Common myeloid progenitor, CD34-positive (primary cell): ENCODE results near the gene ZBBX.

Experiments used
- CTCF ChIA-PET: fragments of 350-600 bp; sonication (Branson Sonifier 250); formaldehyde crosslinking; loops from one replicate; lab custom pipeline; 2021; ENCODE audit warnings: antibody characterized with exemption; lab: Charles Lee
- POLR2A ChIA-PET: fragments of 350-600 bp; sonication (Branson Sonifier 250); formaldehyde crosslinking; loops from one replicate; lab custom pipeline; 2021; ENCODE audit warnings: antibody characterized with exemption; lab: Charles Lee
- DNase-seq, 3 donors: peaks; one replicate each; pipeline versions ENCODE4 v3.0.0 to v3.0.0-alpha.2; 2013
- H3K27ac ChIP-seq, 2 experiments: 1 replicate in 1 of 2; 2 replicates in 1 of 2; pipeline ENCODE4 v1.7.0; 2013; ENCODE audit warnings: inconsistent platforms in 2 of 2, low read length in 2 of 2, mild to moderate bottlenecking in 2 of 2, low read depth in 1 of 2, moderate library complexity in 1 of 2; ENCODE audit not compliant: severe bottlenecking in 2 of 2, insufficient read depth in 1 of 2, poor library complexity in 1 of 2
- H3K27me3 ChIP-seq, 5 experiments: replicated peaks in 2 of 5; 1 replicate in 3 of 5; 2 replicates in 2 of 5; pipeline versions ENCODE4 v1.6.1 to v1.7.0; 2013; ENCODE audit warnings: low read length in 4 of 5, mild to moderate bottlenecking in 2 of 5, moderate library complexity in 2 of 5, inconsistent platforms in 1 of 5; ENCODE audit not compliant: insufficient read depth in 5 of 5, control insufficient read depth in 4 of 5
- H3K36me3 ChIP-seq, 4 experiments: 1 replicate in 2 of 4; 2 replicates in 2 of 4; pipeline versions ENCODE4 v1.6.1 to v1.7.0; 2013; ENCODE audit warnings: low read length in 3 of 4, control low read depth in 1 of 4, mild to moderate bottlenecking in 1 of 4; ENCODE audit not compliant: control insufficient read depth in 4 of 4, insufficient read depth in 4 of 4
- H3K4me1 ChIP-seq, 4 experiments: 1 replicate in 3 of 4; 2 replicates in 1 of 4; pipeline versions ENCODE4 v1.6.1 to v1.7.1; 2013; ENCODE audit warnings: low read length in 3 of 4, mild to moderate bottlenecking in 3 of 4, control low read depth in 1 of 4, inconsistent platforms in 1 of 4, moderate library complexity in 1 of 4; ENCODE audit not compliant: control insufficient read depth in 4 of 4, insufficient read depth in 4 of 4; ENCODE audit errors: control extremely low read depth in 1 of 4
- H3K4me3 ChIP-seq, 7 experiments: 1 replicate in 4 of 7; 2 replicates in 3 of 7; pipeline versions ENCODE4 v1.5.1 to v1.7.0; 2013; ENCODE audit warnings: mild to moderate bottlenecking in 7 of 7, low read length in 6 of 7, moderate library complexity in 6 of 7, inconsistent platforms in 2 of 7, low read depth in 2 of 7, control low read depth in 1 of 7; ENCODE audit not compliant: insufficient read depth in 4 of 7, control insufficient read depth in 1 of 7; ENCODE audit errors: extremely low read depth in 1 of 7
- H3K9me3 ChIP-seq, 5 experiments: 1 replicate in 4 of 5; 2 replicates in 1 of 5; pipeline versions ENCODE4 v1.6.1 to v1.7.1; 2013; ENCODE audit warnings: low read length in 4 of 5, mild to moderate bottlenecking in 2 of 5, inconsistent platforms in 1 of 5, low read depth in 1 of 5, moderate library complexity in 1 of 5; ENCODE audit not compliant: control insufficient read depth in 4 of 5, insufficient read depth in 2 of 5; ENCODE audit errors: control extremely low read depth in 1 of 5
- WGBS: methylation state at CpG from one replicate; pipeline ENCODE4 v1.1.5; 2013; ENCODE audit not compliant: insufficient coverage; 5-methylcytosine and 5-hydroxymethylcytosine counted together

ZBBX gene

DNA sequence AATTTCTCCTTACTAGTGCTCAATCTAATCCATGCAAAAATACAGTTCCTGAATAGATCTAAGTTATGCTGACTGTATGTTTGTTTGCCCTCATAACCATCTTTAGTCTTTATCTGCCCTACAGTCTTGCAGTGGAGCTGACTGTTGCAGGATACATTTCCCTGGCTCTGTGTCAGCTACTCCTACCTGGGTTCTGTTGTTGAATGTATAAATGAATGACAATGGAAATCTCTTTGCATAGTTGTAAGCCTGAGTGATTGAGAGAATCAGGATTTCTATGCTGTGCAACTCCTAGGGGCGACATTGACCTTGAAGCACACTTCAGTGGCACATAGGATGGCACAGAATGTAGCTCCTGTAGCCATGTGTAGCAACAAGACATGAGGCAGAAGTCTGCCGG lies 16.0 kb upstream of the ZBBX start:
- ChIA-PET POLR2A (interaction anchor here (0.6 kb wide), 1 partner anchor 289 kb away, joined by 3 read pairs; no protein-coding TSS in a partner anchor), CTCF (no interaction called here)
- no peak for DNase-seq
- Histone ChIP-seq H3K27me3 (no peaks in the 10 kb centered on the region), H3K36me3 (no peaks in the 10 kb centered on the region), H3K9me3 (no peaks in the 10 kb centered on the region), H3K27ac (no peak overlapping the region), H3K4me3 (no peak overlapping the region), H3K4me1 (no peaks in the 10 kb centered on the region)
- WGBS, result 96% methylated on average over 2 of the region's 2 CpGs

DNA sequence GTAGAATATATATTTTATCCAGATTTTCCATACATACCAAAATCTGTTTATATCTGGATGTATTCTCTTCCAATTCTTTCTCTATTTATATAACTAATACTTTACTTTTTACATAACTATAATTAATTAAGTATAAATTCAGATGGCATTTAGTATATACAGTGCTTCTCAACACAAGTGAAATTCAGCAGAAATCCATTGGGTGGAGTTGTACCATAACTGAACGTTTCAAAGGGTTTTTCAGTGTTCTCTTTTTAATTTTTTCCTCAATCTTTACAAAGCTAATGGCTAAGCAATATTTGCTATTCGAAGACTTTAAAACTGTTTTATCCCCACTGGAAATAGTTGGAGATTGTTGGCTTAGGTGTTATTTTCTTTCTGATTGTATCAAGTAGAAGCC lies 13.9 kb upstream of the ZBBX start:
- DNase-seq, result peak in 2 of 3 donors; percentile 24 to 28
- no peaks in the 10 kb centered on the region for H3K27me3 ChIP-seq
- no peaks in the 10 kb centered on the region for H3K36me3 ChIP-seq
- WGBS, result no CpG with 5 or more reads among the region's 2 CpGs
- H3K4me3 ChIP-seq, result no peak overlapping the region
- H3K27ac ChIP-seq, result no peak overlapping the region
- ChIA-PET CTCF (interaction anchor here (1.7 to 1.9 kb wide), 2 partner anchors 14 to 347 kb away, joined by 4 to 6 read pairs; no protein-coding TSS in a partner anchor), POLR2A (no interaction called here)
- no peaks in the 10 kb centered on the region for H3K4me1 ChIP-seq
- H3K9me3 ChIP-seq, result no peaks in the 10 kb centered on the region

DNA sequence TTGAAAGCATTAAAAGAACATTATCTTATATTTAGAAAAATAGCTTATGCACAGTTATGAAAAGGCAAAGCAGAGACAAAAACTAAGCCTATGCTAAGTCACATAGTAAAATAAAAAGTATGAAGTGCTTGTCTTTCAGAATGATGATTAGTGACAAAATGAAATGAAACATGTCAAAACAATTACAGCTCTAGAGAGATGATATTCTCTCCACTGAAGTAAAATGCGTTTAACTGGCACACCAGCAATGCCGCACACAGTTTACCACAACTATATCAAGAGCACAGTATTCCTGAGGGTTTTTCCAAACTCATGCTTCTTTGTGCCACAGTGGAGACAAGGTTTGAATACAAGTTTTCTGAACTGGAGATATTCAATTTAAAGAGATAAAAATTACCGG lies 2.1 kb upstream of the ZBBX start:
- no peak for DNase-seq
- no peak overlapping the region for H3K27ac ChIP-seq
- POLR2A ChIA-PET, result no interaction called here
- H3K4me3 ChIP-seq, result no peak overlapping the region
- no CpG with 5 or more reads among the region's 3 CpGs for WGBS
- H3K4me1 ChIP-seq, result peaks cover 0 to 6% (median 2%) of the 10 kb centered on the region in 4 experiments
- no peaks in the 10 kb centered on the region for H3K27me3 ChIP-seq
- CTCF ChIA-PET, result interaction anchor here (1.3 kb wide), 1 partner anchor 10 kb away, joined by 4 read pairs; no protein-coding TSS in a partner anchor
- no peaks in the 10 kb centered on the region for H3K9me3 ChIP-seq
- no peaks in the 10 kb centered on the region for H3K36me3 ChIP-seq

DNA sequence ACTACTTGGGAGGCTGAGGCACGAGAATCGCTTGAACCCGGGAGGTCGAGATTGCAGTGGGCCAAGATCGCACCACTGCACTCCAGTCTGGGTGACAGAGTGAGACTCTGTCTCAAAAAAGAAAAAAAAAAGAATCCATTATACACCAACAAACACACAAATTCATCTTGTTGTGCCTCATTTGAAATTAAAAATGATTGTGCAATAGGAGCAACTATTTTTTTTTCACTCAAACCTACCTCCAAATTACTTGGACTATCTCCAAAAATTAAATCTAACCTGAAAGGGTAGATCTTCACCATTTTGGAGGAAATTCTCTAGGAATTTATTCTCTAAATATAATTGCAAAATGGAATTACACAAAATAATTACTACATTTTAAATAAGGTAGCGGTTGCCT lies 4.6 kb downstream of the ZBBX start:
- Histone ChIP-seq H3K27me3 (no peaks in the 10 kb centered on the region), H3K36me3 (no peaks in the 10 kb centered on the region), H3K4me1 (peaks cover 0 to 6% (median 2%) of the 10 kb centered on the region in 4 experiments), H3K27ac (no peak overlapping the region), H3K4me3 (no peak overlapping the region), H3K9me3 (no peaks in the 10 kb centered on the region)
- CTCF ChIA-PET, result no interaction called here
- no peak for DNase-seq
- POLR2A ChIA-PET, result no interaction called here
- 100% methylated on average over 2 of the region's 6 CpGs for WGBS

DNA sequence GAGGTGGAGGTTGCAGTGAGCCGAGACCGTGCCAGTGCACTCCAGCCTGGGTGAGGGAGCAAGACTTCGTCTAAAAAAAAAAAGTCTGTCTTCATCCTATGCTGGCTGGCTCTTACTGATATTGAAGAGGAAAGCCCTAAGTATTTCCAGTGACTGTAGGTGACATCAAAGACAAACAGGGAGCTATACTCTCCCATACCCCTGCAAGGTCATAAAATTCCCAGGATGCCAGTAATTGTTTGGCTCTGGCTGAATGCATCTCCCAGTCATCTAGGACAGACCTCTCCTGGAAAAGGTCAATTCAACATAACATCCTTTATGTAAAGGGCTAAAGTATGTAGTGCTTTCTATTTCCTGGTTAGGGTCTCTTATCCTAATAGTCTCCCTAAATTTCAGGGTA lies 8.0 kb downstream of the ZBBX start:
- Histone ChIP-seq H3K4me1 (no peaks in the 10 kb centered on the region), H3K36me3 (no peaks in the 10 kb centered on the region), H3K9me3 (no peaks in the 10 kb centered on the region), H3K27me3 (no peaks in the 10 kb centered on the region), H3K4me3 (no peak overlapping the region), H3K27ac (no peak overlapping the region)
- WGBS, result 92% methylated on average over 3 of the region's 3 CpGs
- CTCF ChIA-PET, result no interaction called here
- POLR2A ChIA-PET, result no interaction called here
- DNase-seq, result no peak

DNA sequence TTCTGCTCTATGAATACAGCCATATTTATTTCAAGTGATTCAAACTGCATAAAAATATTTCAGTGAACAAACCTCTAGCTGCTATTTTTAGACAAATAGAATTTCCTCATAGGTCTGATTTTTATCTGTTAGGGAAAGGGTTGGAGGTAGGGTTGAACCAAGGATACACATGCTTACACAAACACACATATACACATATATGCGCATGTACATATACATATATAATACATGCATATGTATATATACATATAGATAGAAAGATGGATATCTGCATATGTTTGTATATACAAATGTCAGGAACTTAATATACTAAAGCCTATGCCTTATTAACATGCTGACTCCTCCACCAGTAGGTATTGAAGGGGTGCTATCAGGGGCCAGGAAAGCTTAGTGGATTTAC lies 18.1 kb downstream of the ZBBX start:
- ChIA-PET POLR2A (no interaction called here), CTCF (no interaction called here)
- no CpG with 5 or more reads among the region's 1 CpG for WGBS
- Histone ChIP-seq H3K9me3 (no peaks in the 10 kb centered on the region), H3K4me3 (no peak overlapping the region), H3K27me3 (no peaks in the 10 kb centered on the region), H3K4me1 (no peaks in the 10 kb centered on the region), H3K27ac (no peak overlapping the region), H3K36me3 (no peaks in the 10 kb centered on the region)
- no peak for DNase-seq

DNA sequence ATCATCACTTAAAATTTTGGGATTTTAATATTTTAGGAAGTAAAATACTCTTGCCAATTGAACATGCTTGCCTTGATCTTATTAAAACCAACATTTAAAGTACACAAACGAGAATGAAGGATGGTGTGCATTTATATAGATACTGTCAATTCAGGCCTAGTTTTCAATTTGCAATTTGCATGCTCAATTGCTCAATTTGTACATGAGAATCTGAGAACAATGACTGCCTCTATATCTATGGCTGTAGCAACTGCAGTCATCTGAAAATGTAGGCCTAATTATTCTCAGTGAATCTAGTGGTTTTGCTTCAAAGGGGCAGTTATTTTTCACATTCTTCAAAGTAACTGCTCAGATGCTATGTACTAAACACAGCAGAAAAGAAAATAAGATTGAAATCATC lies 18.8 kb downstream of the ZBBX start:
- no peak for DNase-seq
- H3K4me3 ChIP-seq, result no peak overlapping the region
- no peaks in the 10 kb centered on the region for H3K4me1 ChIP-seq
- H3K9me3 ChIP-seq, result no peaks in the 10 kb centered on the region
- no peaks in the 10 kb centered on the region for H3K27me3 ChIP-seq
- POLR2A ChIA-PET, result no interaction called here
- H3K27ac ChIP-seq, result no peak overlapping the region
- WGBS, result no CpG with 5 or more reads among the region's 1 CpG
- H3K36me3 ChIP-seq, result no peaks in the 10 kb centered on the region
- CTCF ChIA-PET, result no interaction called here
